ENCODE results near the gene UBR2.
"Not testable (repeated sequence)": the region's sequence is repeated elsewhere in the genome, so short reads cannot be mapped to it uniquely, and the experiment has no call there.

UBR2 gene

GRCh38 chr6:42661540-42662153 is 97.8 kb downstream of the UBR2 start:
- peak; percentile 80 to 81 for DNase-seq (ENCODE audit: low read depth in 2 of 2)
- no peak overlapping the region for H3K4me3 ChIP-seq (replicated peaks in 1 of 2; ENCODE audit: low read depth in 2 of 2, low read length in 2 of 2)
- TF ChIP-seq, protein P1, sequence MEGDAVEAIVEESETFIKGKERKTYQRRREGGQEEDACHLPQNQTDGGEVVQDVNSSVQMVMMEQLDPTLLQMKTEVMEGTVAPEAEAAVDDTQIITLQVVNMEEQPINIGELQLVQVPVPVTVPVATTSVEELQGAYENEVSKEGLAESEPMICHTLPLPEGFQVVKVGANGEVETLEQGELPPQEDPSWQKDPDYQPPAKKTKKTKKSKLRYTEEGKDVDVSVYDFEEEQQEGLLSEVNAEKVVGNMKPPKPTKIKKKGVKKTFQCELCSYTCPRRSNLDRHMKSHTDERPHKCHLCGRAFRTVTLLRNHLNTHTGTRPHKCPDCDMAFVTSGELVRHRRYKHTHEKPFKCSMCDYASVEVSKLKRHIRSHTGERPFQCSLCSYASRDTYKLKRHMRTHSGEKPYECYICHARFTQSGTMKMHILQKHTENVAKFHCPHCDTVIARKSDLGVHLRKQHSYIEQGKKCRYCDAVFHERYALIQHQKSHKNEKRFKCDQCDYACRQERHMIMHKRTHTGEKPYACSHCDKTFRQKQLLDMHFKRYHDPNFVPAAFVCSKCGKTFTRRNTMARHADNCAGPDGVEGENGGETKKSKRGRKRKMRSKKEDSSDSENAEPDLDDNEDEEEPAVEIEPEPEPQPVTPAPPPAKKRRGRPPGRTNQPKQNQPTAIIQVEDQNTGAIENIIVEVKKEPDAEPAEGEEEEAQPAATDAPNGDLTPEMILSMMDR (IDR thresholded peaks at IDR 0.05; ENCODE audit: low read depth, low read length): peak; percentile 77

GRCh38 chr6:42664718-42665117 is 100.9 kb downstream of the UBR2 start:
- no peak overlapping the region for H3K4me3 ChIP-seq (replicated peaks in 1 of 2; ENCODE audit: low read depth in 2 of 2, low read length in 2 of 2)
- TF ChIP-seq, protein P1 (IDR thresholded peaks at IDR 0.05; ENCODE audit: low read depth, low read length): no peak
- DNase-seq (ENCODE audit: low read depth in 2 of 2): no peak

GRCh38 chr6:42674368-42674767 is 110.5 kb downstream of the UBR2 start:
- DNase-seq (ENCODE audit: low read depth in 2 of 2); H3K4me3 ChIP-seq (replicated peaks in 1 of 2; ENCODE audit: low read depth in 2 of 2, low read length in 2 of 2): not testable (repeated sequence)

GRCh38 chr6:42674780-42675179 is 111.0 kb downstream of the UBR2 start:
- H3K4me3 ChIP-seq (replicated peaks in 1 of 2; ENCODE audit: low read depth in 2 of 2, low read length in 2 of 2): no peak overlapping the region
- DNase-seq (ENCODE audit: low read depth in 2 of 2): no peak
- TF ChIP-seq, protein P1 (IDR thresholded peaks at IDR 0.05; ENCODE audit: low read depth, low read length): no peak

DNA sequence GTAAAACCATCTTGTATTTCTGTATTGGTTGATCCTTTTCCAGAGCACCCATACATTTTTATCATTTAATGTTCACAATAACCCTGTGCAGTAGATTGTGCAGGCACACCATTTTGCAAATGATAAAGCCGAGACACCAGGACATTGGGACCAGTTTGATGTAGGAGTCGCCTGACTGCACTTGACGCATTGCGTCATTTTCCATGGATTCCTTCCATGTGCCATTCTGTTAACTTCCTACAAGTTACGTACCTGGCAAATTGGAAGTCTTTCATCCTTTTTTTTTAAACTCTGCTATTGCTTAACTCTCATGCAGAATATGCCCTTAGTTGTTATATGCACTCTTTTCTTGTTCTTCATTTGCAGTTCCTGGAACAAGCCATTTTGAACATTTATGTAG is 115.5 kb downstream of the UBR2 start:
- TF ChIP-seq, protein P1 (IDR thresholded peaks at IDR 0.05; ENCODE audit: low read depth, low read length): no peak
- no peak for DNase-seq (ENCODE audit: low read depth in 2 of 2)
- H3K4me3 ChIP-seq (replicated peaks in 1 of 2; ENCODE audit: low read depth in 2 of 2, low read length in 2 of 2): no peak overlapping the region

- peak in 1 of 2 donors; percentile 21 for DNase-seq (ENCODE audit: low read depth in 2 of 2)
- H3K4me3 ChIP-seq (replicated peaks in 1 of 2; ENCODE audit: low read depth in 2 of 2, low read length in 2 of 2): no peak overlapping the region
- TF ChIP-seq, protein P1 (IDR thresholded peaks at IDR 0.05; ENCODE audit: low read depth, low read length): no peak
These were observed 124.5 kb downstream of the UBR2 start for GRCh38 chr6:42688281-42688680.

DNA sequence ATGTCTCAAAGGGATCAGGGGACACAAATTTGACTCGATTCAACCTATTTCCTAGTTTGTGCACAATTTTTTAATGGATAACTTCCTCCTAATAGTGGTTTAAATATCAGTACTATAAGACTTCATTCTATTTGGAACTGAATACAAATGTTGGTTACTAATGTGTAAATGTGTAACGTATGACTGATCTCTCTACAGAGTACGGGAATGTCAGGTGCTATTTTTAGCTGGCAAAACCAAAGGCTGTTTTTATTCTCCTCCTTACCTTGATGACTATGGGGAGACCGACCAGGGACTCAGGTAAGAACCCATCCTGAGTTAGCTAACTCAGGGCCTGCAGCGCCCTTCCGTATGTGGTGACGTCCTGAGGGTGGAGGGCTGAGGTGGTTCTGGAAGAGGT is 125.5 kb downstream of the UBR2 start:
- no peak for DNase-seq (ENCODE audit: low read depth in 2 of 2)
- TF ChIP-seq, protein P1 (IDR thresholded peaks at IDR 0.05; ENCODE audit: low read depth, low read length): no peak
- no peak overlapping the region for H3K4me3 ChIP-seq (replicated peaks in 1 of 2; ENCODE audit: low read depth in 2 of 2, low read length in 2 of 2)

Data from cardiac fibroblast (primary cell).